K562 (cell line): ENCODE data around the gene ZNF48. TPM values are rescaled to one million over a fixed set of nuclear protein-coding genes. Genes with fewer than 3 reads are reported as not detected.

Source experiments
- ATAC-seq: fragments of 200-7000 bp; cut with Tn5 transposase; 3 replicates; pipeline ENCODE4 v1.9.1; 2020; ENCODE audit warnings: moderate library complexity
- BruUV-seq: library from RNA; stranded (reverse); fragments of 400-500 nt; replicated peaks from 2 replicates; lab custom pipeline; 2021; lab: Mats Ljungman, UMichigan
- CTCF ChIA-PET: fragments of 300-600 bp; formaldehyde crosslinking; extraction: SDS; loops from one replicate; lab custom pipeline; 2021; ENCODE audit warnings: low intra/inter-chr PET ratio; lab: Yijun Ruan, JAX
- POLR2A ChIA-PET: fragments of 300-600, 350-650 bp; sonication (Branson Sonifier 250); formaldehyde crosslinking; extraction: SDS; loops from one replicate; lab custom pipeline; 2021; ENCODE audit warnings: antibody characterized with exemption, inconsistent platforms; lab: Yijun Ruan, JAX
- DNase-seq, 4 experiments: peaks; one replicate each; pipeline versions ENCODE4 v3.0.0 to v3.0.0-alpha.2; 2011 to 2018; ENCODE audit warnings: low spot score in 3 of 4, mixed read lengths in 3 of 4; ENCODE audit errors: extremely low read depth in 1 of 4
- FAIRE-seq: peaks from 2 replicates; lab custom pipeline; 2011; peaks lifted over from hg19 to GRCh38; lab: Jason Lieb, UNC
- H2AFZ ChIP-seq: 2 replicates; pipeline ENCODE4 v1.6.0; 2011; ENCODE audit warnings: low read depth, low read length, control low read depth, inconsistent platforms
- H3K27ac ChIP-seq: fragments of 200-600 bp; 3 replicates; pipeline ENCODE4 v1.8.0; 2011; ENCODE audit warnings: low read depth, mild to moderate bottlenecking, control low read depth, inconsistent platforms, low read length, moderate library complexity, mixed read lengths; ENCODE audit errors: extremely low read depth
- H3K27me3 ChIP-seq, 2 experiments: fragments of 300-600 bp in 1 of 2; 2 replicates in 1 of 2; 3 replicates in 1 of 2; pipeline versions ENCODE4 v1.6.0 to v1.8.0; 2011; ENCODE audit warnings: inconsistent platforms in 2 of 2, low read length in 2 of 2, mild to moderate bottlenecking in 1 of 2, mixed read lengths in 1 of 2, moderate library complexity in 1 of 2; ENCODE audit not compliant: control insufficient read depth in 2 of 2, insufficient read depth in 2 of 2
- H3K36me3 ChIP-seq: fragments of 300-600 bp; 3 replicates; pipeline ENCODE4 v1.8.0; 2011; ENCODE audit warnings: mild to moderate bottlenecking, low read length, inconsistent platforms; ENCODE audit not compliant: control insufficient read depth, insufficient read depth
- H3K4me1 ChIP-seq, 2 experiments: fragments of 200-600 bp in 1 of 2; replicated peaks in 1 of 2; 2 replicates in 1 of 2; 3 replicates in 1 of 2; pipeline versions ENCODE4 v1.5.1 to v1.8.0; 2011; ENCODE audit warnings: inconsistent platforms in 2 of 2, low read length in 2 of 2, mild to moderate bottlenecking in 1 of 2, mixed read lengths in 1 of 2, moderate library complexity in 1 of 2; ENCODE audit not compliant: control insufficient read depth in 2 of 2, insufficient read depth in 2 of 2
- H3K4me2 ChIP-seq: 2 replicates; pipeline ENCODE4 v1.6.1; 2011; ENCODE audit warnings: low read length, control low read depth, inconsistent platforms, mixed read lengths; ENCODE audit not compliant: insufficient read depth
- H3K4me3 ChIP-seq: fragments of 200-600 bp; sonication (generic), shearing (Covaris generic); 2 replicates; pipeline ENCODE4 v1.5.1; 2016; ENCODE audit warnings: control low read depth, inconsistent platforms
- H3K79me2 ChIP-seq: fragments of 200-600 bp; 3 replicates; pipeline ENCODE4 v1.8.0; 2011; ENCODE audit warnings: low read length, inconsistent platforms; ENCODE audit not compliant: control insufficient read depth, insufficient read depth
- H3K9ac ChIP-seq, 2 experiments: 2 replicates each; pipeline versions ENCODE4 v1.6.0 to v1.6.1; 2011; ENCODE audit warnings: low read depth in 2 of 2, low read length in 2 of 2, control low read depth in 1 of 2, inconsistent platforms in 1 of 2, mild to moderate bottlenecking in 1 of 2, mixed read lengths in 1 of 2; ENCODE audit not compliant: insufficient read depth in 1 of 2
- H3K9me1 ChIP-seq: one replicate; pipeline ENCODE4 v1.6.0; 2011; ENCODE audit warnings: inconsistent platforms, mild to moderate bottlenecking, low read length, moderate library complexity; ENCODE audit not compliant: control insufficient read depth, insufficient read depth
- H3K9me3 ChIP-seq: replicated peaks from 2 replicates; pipeline ENCODE4 v1.5.1; 2011; ENCODE audit warnings: low read depth, low read length, inconsistent platforms; ENCODE audit not compliant: control insufficient read depth, insufficient read depth
- H4K20me1 ChIP-seq: replicated peaks from 2 replicates; pipeline ENCODE4 v1.6.1; 2011; ENCODE audit warnings: low read length, inconsistent platforms, mixed read lengths; ENCODE audit not compliant: control insufficient read depth, insufficient read depth
- ARID1B ChIP-seq: fragments of 450-650 bp; IDR thresholded peaks from 2 replicates; pipeline ENCODE4 v1.6.1; 2016; ENCODE audit warnings: antibody characterized with exemption, mild to moderate bottlenecking, inconsistent platforms
- ARID4B ChIP-seq: sonication (generic); formaldehyde crosslinking; IDR thresholded peaks from 2 replicates; pipeline ENCODE4 v1.8.0; 2022; ENCODE audit warnings: mild to moderate bottlenecking, missing genetic modification reagents
- BRCA1 ChIP-seq, 2 experiments: fragments of 450-650 bp in 1 of 2; sonication (generic) in 1 of 2; formaldehyde crosslinking in 1 of 2; IDR thresholded peaks; 2 replicates each; pipeline versions ENCODE4 v1.5.0 to v1.6.1; 2017 to 2020; ENCODE audit warnings: mild to moderate bottlenecking in 1 of 2, missing genetic modification reagents in 1 of 2
- GTF2B ChIP-seq: IDR thresholded peaks from 2 replicates; pipeline ENCODE4 v1.6.1; 2011; ENCODE audit not compliant: insufficient read length; ENCODE audit errors: extremely low read depth
- ILF3 ChIP-seq: fragments of 450-650 bp; IDR thresholded peaks from 2 replicates; pipeline ENCODE4 v1.6.1; 2018; ENCODE audit warnings: antibody characterized with exemption, mild to moderate bottlenecking, moderate library complexity, borderline replicate concordance
- MAX ChIP-seq: sonication (generic); formaldehyde crosslinking; IDR thresholded peaks from 2 replicates; pipeline ENCODE4 v1.9.0; 2022; ENCODE audit warnings: mild to moderate bottlenecking, missing genetic modification reagents
- NCOA4 ChIP-seq: fragments of 450-650 bp; IDR thresholded peaks from 2 replicates; pipeline ENCODE4 v1.6.1; 2018; ENCODE audit warnings: mild to moderate bottlenecking; ENCODE audit not compliant: partially characterized antibody
- PHF21A ChIP-seq: fragments of 450-650 bp; IDR thresholded peaks from 2 replicates; pipeline ENCODE4 v1.6.1; 2017; ENCODE audit warnings: low read depth, borderline replicate concordance
- PURB ChIP-seq: sonication (generic); formaldehyde crosslinking; IDR thresholded peaks from 2 replicates; pipeline ENCODE4 v1.9.0; 2021; ENCODE audit warnings: low read depth, mild to moderate bottlenecking, missing genetic modification reagents
- SP1 ChIP-seq: sonication (generic); formaldehyde crosslinking; IDR thresholded peaks from 2 replicates; pipeline ENCODE4 v1.8.1; 2022; ENCODE audit warnings: mild to moderate bottlenecking, missing genetic modification reagents
- ZNF24 ChIP-seq: fragments of 450-650 bp; IDR thresholded peaks from 2 replicates; pipeline ENCODE4 v1.6.1; 2016
- ZNF408 ChIP-seq: fragments of 250-450 bp; sonication (Bioruptor Pico); IDR thresholded peaks from 2 replicates; pipeline ENCODE4 v1.4.0; 2020; ENCODE audit warnings: low read depth, mild to moderate bottlenecking, moderate library complexity
- ZNF584 ChIP-seq: fragments of 200-800 bp; sonication (Bioruptor generic); IDR thresholded peaks from 2 replicates; pipeline ENCODE4 v1.6.1; 2016; ENCODE audit warnings: low read depth, mild to moderate bottlenecking, missing genetic modification characterization, missing compliant biosample characterization
- WGBS: fragments of 100-300 bp; shearing (Covaris generic); methylation state at CpG from one replicate; pipeline ENCODE4 v1.1.6; 2016; ENCODE audit warnings: low coverage, mixed read lengths; ENCODE audit not compliant: insufficient coverage; ENCODE audit errors: missing lambda C conversion rate; 5-methylcytosine and 5-hydroxymethylcytosine counted together
- in situ Hi-C: fragments of 300-500 bp; cut with MboI; formaldehyde crosslinking; loops from 4 replicates; pipeline ENCODE4 v1.15.0; 2018; ENCODE audit warnings: inconsistent platforms, mixed read lengths
- intact Hi-C: fragments of 100-400 bp; cut with micrococcal nuclease; formaldehyde crosslinking; loops from 2 replicates; pipeline ENCODE4 v1.14.2; 2022
- polyA plus RNA-seq, 8 experiments: library from polyadenylated mRNA; depleted of rRNA in 4 of 8; stranded (reverse) in 5 of 8; unstranded in 3 of 8; fragments of >200 nt; fragmentation: Nextera tagmentation in 2 of 8; fragmentation: Illumina TruSeq in 1 of 8; extraction: Ambion mirVana in 2 of 8; extraction: Trizol in 1 of 8; gene quantifications; 2 replicates each; pipeline versions ENCODE4 v1.2.1 to v1.2.3, GENCODE V29; 2011 to 2014; ENCODE audit warnings: inconsistent platforms in 1 of 8, missing spikeins in 1 of 8
- total RNA-seq, 7 experiments: library from RNA; depleted of rRNA in 6 of 7; stranded (reverse); fragments of >200 nt in 6 of 7; fragmentation: Illumina TruSeq in 2 of 7; extraction: Trizol in 2 of 7; gene quantifications; 2 replicates each; pipeline versions ENCODE4 v1.2.1 to v1.2.3, GENCODE V29; 2011 to 2021; ENCODE audit warnings: low replicate concordance in 1 of 7

ZNF48 gene
- total and polyA plus RNA-seq, 9 of the 15 experiments (the other 6 are each of a cell fraction or from before 2014, with no cell fraction given) = 0.38 to 11.6 (median 4.7) TPM

- TF ChIP-seq GTF2B (no peak), ZNF584 (CRISPR knock-in tag) (no peak), ZNF408 (no peak), MAX (CRISPR knock-in tag) (0 out of 2 replicates have a peak, but pooled peaks have one; percentile 21)
Measured at GRCh38 chr16:30353438-30354129, 41.6 kb upstream of the ZNF48 start (continued).

GRCh38 chr16:30354423-30355143 is 40.6 kb upstream of the ZNF48 start:
- peak; percentile 15 for FAIRE-seq
- H3K79me2 ChIP-seq = peaks cover 30% of the 10 kb centered on the region
- H3K4me2 ChIP-seq = peak overlapping the region; percentile 99
- DNase-seq = peak in 3 of 4 experiments; percentile 26 to 35 (median 32)
- H3K9me1 ChIP-seq = no peaks in the 10 kb centered on the region
- peak overlapping the region; percentile 96 for H3K9ac ChIP-seq
- H4K20me1 ChIP-seq = no peaks in the 10 kb centered on the region
- ChIA-PET CTCF (no interaction called here), POLR2A (interaction anchor here (0.5 to 8.2 kb wide), 11 partner anchors 10 to 383 kb away, joined by 3 to 77 read pairs (median 5); partner anchors contain the start of genes TBC1D10B and ZNF771)
- peak overlapping the region; percentile 94 for H3K4me3 ChIP-seq
- H2AFZ ChIP-seq = peak overlapping the region; percentile 96
- in situ Hi-C loops (loop anchor here (25.0 kb wide), 1 partner anchor 892 kb away; the partner anchor contains the start of genes BOLA2, SLX1B and SULT1A4), intact Hi-C loops (loop anchor here (2.0 to 5.0 kb wide), 2 partner anchors 16 to 53 kb away; partner anchors contain the start of genes TBC1D10B and ZNF771)
- TSS peak; percentile 66 for BruUV-seq
- peak overlapping the region; percentile 99 for H3K27ac ChIP-seq
- WGBS = 1% methylated on average over 21 of the region's 36 CpGs
- H3K9me3 ChIP-seq = no peaks in the 10 kb centered on the region
- peaks cover 13 to 49% of the 10 kb centered on the region in 2 experiments; a peak in 4 of 5 replicates for H3K4me1 ChIP-seq
- H3K27me3 ChIP-seq = no peaks in the 10 kb centered on the region
- peak; percentile 43 for ATAC-seq
- peaks cover 70% of the 10 kb centered on the region; the same call in 2 of the 3 replicates for H3K36me3 ChIP-seq
- TF ChIP-seq SP1 (CRISPR knock-in tag) (no peak), PURB (CRISPR knock-in tag) (0 out of 2 replicates have a peak, but pooled peaks have one; percentile 25), ARID4B (CRISPR knock-in tag) (peak; percentile 75), NCOA4 (no peak), ILF3 (no peak), ZNF24 (no peak), PHF21A (no peak), BRCA1 (IDR thresholded peaks at IDR 0.05) (no peak), BRCA1 (CRISPR knock-in tag; IDR thresholded peaks at IDR 0.05) (peak; percentile 97), ARID1B (no peak)
